Glutamatergic neuron (in vitro differentiated cells): ENCODE results near the gene DDI2. TPM values are rescaled to one million over a fixed set of nuclear protein-coding genes. Genes with fewer than 3 reads are reported as not detected.
"Not testable (repeated sequence)": the region's sequence is repeated elsewhere in the genome, so short reads cannot be mapped to it uniquely, and the experiment has no call there.

Experiments
- DNase-seq: peaks from one replicate; pipeline ENCODE4 v3.0.0; 2022
- H3K27ac Mint-ChIP-seq: one replicate; pipeline ENCODE4 v1.8.0; 2020; ENCODE audit warnings: mild to moderate bottlenecking, mixed read lengths, inconsistent platforms; ENCODE audit not compliant: unreplicated experiment
- H3K27me3 Mint-ChIP-seq: one replicate; pipeline ENCODE4 v1.8.0; 2020; ENCODE audit warnings: mild to moderate bottlenecking, moderate library complexity, mixed read lengths, inconsistent platforms; ENCODE audit not compliant: unreplicated experiment
- H3K36me3 Mint-ChIP-seq: one replicate; pipeline ENCODE4 v1.8.0; 2020; ENCODE audit warnings: mild to moderate bottlenecking, mixed read lengths, inconsistent platforms; ENCODE audit not compliant: unreplicated experiment
- H3K4me1 Mint-ChIP-seq: one replicate; pipeline ENCODE4 v1.8.0; 2020; ENCODE audit warnings: mild to moderate bottlenecking, low read depth, mixed read lengths, inconsistent platforms; ENCODE audit not compliant: unreplicated experiment
- H3K4me3 Mint-ChIP-seq: one replicate; pipeline ENCODE4 v1.8.0; 2020; ENCODE audit warnings: mild to moderate bottlenecking, mixed read lengths, inconsistent platforms; ENCODE audit not compliant: unreplicated experiment
- H3K9me3 Mint-ChIP-seq: one replicate; pipeline ENCODE4 v1.8.0; 2020; ENCODE audit warnings: mild to moderate bottlenecking, moderate library complexity, mixed read lengths, inconsistent platforms; ENCODE audit not compliant: unreplicated experiment
- CTCF ChIP-seq: fragments of 200-600 bp; sonication (generic); IDR thresholded peaks from one replicate; pipeline ENCODE4 v1.5.0; 2021; ENCODE audit not compliant: partially characterized antibody, unreplicated experiment
- total RNA-seq: library from RNA; stranded (reverse); fragmentation: NEBNext Ultra II Directional; extraction: Animal tissue kit (Norgen Biotek cat#: 25700); gene quantifications from one replicate; pipeline ENCODE4 v1.2.1, GENCODE V29; 2021; ENCODE audit not compliant: unreplicated experiment

The DDI2 gene
- total RNA-seq, 1 donor from 2014 or later = 29.6 TPM

GRCh38 chr1:15595809-15596617 lies 21.2 kb upstream of the DDI2 start:
- no peak for DNase-seq
- Mint-ChIP-seq H3K27me3 (no peaks in the 10 kb centered on the region), H3K9me3 (no peaks in the 10 kb centered on the region), H3K4me1 (peaks cover 9% of the 10 kb centered on the region), H3K4me3 (no peak overlapping the region), H3K27ac (no peak overlapping the region), H3K36me3 (no peaks in the 10 kb centered on the region)
- TF ChIP-seq CTCF = no peak

GRCh38 chr1:15598436-15598835 lies 18.8 kb upstream of the DDI2 start:
- H3K27ac Mint-ChIP-seq = no peak overlapping the region
- no peaks in the 10 kb centered on the region for H3K36me3 Mint-ChIP-seq
- no peak for DNase-seq
- no peaks in the 10 kb centered on the region for H3K27me3 Mint-ChIP-seq
- no peak overlapping the region for H3K4me3 Mint-ChIP-seq
- peaks cover 9% of the 10 kb centered on the region for H3K4me1 Mint-ChIP-seq
- TF ChIP-seq CTCF = no peak
- H3K9me3 Mint-ChIP-seq = no peaks in the 10 kb centered on the region

- Mint-ChIP-seq H3K27ac (peak overlapping the region; percentile 23), H3K4me3 (peak overlapping the region; percentile 74), H3K36me3 (no peaks in the 10 kb centered on the region), H3K4me1 (no peaks in the 10 kb centered on the region), H3K27me3 (no peaks in the 10 kb centered on the region), H3K9me3 (no peaks in the 10 kb centered on the region)
- TF ChIP-seq CTCF = no peak
- DNase-seq = peak; percentile 96
Measured at GRCh38 chr1:15603050-15603965, 13.9 kb upstream of the DDI2 start.

GRCh38 chr1:15603966-15604282 lies 13.3 kb upstream of the DDI2 start:
- H3K9me3 Mint-ChIP-seq, H3K27me3 Mint-ChIP-seq, DNase-seq, H3K4me1 Mint-ChIP-seq, H3K36me3 Mint-ChIP-seq: not testable (repeated sequence)
- peak overlapping the region; percentile 23 for H3K27ac Mint-ChIP-seq
- H3K4me3 Mint-ChIP-seq = peak overlapping the region; percentile 74

GRCh38 chr1:15604400-15604799 lies 12.9 kb upstream of the DDI2 start:
- H3K9me3 Mint-ChIP-seq, H3K4me1 Mint-ChIP-seq, H3K36me3 Mint-ChIP-seq, H3K27ac Mint-ChIP-seq, DNase-seq, H3K27me3 Mint-ChIP-seq: not testable (repeated sequence)
- H3K4me3 Mint-ChIP-seq = peak overlapping the region; percentile 74
